Measurements from ENCODE around the gene STARD6.

- no peak for TF ChIP-seq RXRA (IDR thresholded peaks at IDR 0.05)
- TF ChIP-seq CTCF (IDR thresholded peaks at IDR 0.05; ENCODE audit: low read depth, low read length, missing input control): no peak
- no peak for TF ChIP-seq TAF1 (conservative IDR thresholded peaks at IDR 0.05)
- TF ChIP-seq SP1 (IDR thresholded peaks at IDR 0.05): no peak
- TF ChIP-seq GABPA (IDR thresholded peaks at IDR 0.05 in 1 of 2, conservative IDR thresholded peaks at IDR 0.05 in 1 of 2): no peak
- TF ChIP-seq RAD21 (IDR thresholded peaks at IDR 0.05): no peak
Measured at GRCh38 chr18:54393648-54394294, 36.1 kb upstream of the STARD6 start.
